Neural progenitor cell (in vitro differentiated cells): ENCODE results near the gene CTSS.
"Not testable (repeated sequence)": the region's sequence is repeated elsewhere in the genome, so short reads cannot be mapped to it uniquely, and the experiment has no call there.

Experiments
- CTCF ChIP-seq: fragments of 200-600 bp; sonication (generic); IDR thresholded peaks from 2 replicates; pipeline ENCODE4 v1.5.1; 2017; ENCODE audit warnings: antibody characterized with exemption, mild to moderate bottlenecking
- EZH2 ChIP-seq: fragments of 200-600 bp; sonication (generic); IDR thresholded peaks from 2 replicates; pipeline ENCODE4 v1.6.1; 2017; ENCODE audit warnings: antibody characterized with exemption, mild to moderate bottlenecking, moderate library complexity
- EZH2phosphoT487 ChIP-seq: fragments of 200-600 bp; sonication (generic); IDR thresholded peaks from 2 replicates; pipeline ENCODE4 v1.6.1; 2017; ENCODE audit warnings: antibody characterized with exemption

GRCh38 chr1:150709031-150709430 lies 56.5 kb downstream of the CTSS start:
- not testable (repeated sequence) for TF ChIP-seq EZH2, CTCF, EZH2phosphoT487
